Measurements from ENCODE around the gene HOMER2.
"Not testable (repeated sequence)": the region's sequence is repeated elsewhere in the genome, so short reads cannot be mapped to it uniquely, and the experiment has no call there.

Gene HOMER2

DNA sequence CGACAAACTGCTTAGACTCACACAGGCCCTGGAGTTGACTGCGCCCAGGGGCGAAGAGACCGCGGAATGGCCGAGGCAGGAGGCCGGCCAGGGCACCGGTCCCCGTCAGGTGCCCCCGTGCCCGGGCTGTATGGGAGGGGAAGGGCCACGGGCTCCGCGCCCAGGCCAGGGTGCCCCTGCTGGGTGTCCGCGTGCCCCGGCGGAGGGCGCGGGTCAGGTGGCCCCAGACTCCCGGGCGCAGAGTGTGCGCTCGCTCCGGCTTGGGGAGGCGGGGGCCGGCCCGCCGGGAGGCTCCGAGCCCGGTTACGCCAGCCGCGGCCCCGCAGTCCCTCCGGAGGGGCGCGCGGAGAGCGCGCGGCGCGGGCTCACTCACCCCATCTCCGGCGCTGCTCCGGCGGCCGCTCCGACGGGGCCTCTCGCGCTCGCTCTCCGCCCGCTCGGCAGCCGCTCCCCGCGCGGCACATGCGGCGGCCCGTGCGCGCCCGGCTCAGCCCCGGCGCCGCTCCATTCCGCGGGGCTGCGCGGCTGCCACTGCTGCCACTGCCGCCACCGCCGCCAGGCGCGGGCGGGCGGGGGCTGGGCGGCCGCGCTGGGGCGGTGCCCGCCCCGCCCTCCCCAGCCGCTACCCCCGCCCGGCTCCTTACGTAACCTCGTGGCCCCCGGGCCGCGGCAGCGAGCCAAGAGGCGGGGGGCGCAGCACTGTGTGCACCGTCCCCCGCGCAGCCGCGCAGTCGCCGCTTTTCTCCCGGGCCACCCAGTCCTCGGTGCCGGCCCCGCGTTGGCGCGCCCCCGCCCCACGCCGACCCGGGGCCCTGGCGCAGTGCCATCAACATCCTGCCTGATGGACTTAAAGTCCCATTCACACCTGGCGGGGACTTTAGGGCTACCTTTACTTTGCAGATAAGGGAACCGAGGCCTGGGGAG is at the start of gene HOMER2:
TSS of gene HOMER2 (minus strand) at position 563 of the 924 bp plus-strand sequence. CDS start at position 378, 185 bp downstream.
- no peak for TF ChIP-seq ZNF274 (IDR thresholded peaks at IDR 0.05; ENCODE audit: low read depth, low read length)
- H3K4me3 ChIP-seq (ENCODE audit: low read length): peak within 1 kb of the TSS; percentile 46; the same call in 1 of the 2 replicates

- not testable (repeated sequence) for H3K4me3 ChIP-seq (ENCODE audit: low read length)
These were observed 48.1 kb upstream of the HOMER2 start for GRCh38 chr15:83000672-83001031.

DNA sequence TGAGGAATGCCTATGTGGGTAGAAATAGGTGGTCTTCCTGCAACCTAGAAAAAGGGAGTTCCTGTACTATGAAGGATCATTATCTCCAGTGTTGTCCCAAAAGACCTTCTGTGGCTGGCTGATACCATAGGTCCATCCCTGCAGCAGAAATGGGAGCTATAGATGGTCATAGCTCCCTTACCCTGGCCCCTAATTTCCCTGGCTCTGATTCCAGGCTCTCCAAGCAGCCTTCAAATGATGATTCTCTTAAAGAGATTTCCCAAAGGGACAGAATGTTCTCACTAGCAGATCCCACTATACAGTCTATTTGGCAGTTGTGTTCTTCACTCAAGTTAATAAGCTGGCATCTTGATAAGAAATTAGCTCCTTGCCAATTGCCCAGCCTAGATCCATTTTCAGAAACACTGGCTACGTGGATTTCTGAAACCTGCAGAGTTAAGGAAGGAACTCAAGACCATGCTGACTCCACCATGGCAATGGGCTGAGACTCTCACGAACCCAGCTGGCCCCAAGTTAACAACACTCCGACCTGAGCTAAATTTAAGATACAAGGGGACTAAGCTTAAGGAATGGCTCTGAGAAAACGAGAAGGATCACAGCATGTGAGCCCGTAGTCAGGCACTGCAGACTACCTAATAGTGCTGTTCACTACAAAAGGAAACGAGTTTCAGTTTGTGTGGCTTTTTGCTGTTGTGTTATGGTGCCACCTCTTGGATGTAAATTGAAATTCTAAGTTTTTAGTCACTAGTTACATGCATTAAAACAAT is 47.6 kb upstream of the HOMER2 start:
- peak overlapping the region; percentile 59; the same call in 1 of the 2 replicates for H3K4me3 ChIP-seq (ENCODE audit: low read length)
- no peak for TF ChIP-seq ZNF274 (IDR thresholded peaks at IDR 0.05; ENCODE audit: low read depth, low read length)

DNA sequence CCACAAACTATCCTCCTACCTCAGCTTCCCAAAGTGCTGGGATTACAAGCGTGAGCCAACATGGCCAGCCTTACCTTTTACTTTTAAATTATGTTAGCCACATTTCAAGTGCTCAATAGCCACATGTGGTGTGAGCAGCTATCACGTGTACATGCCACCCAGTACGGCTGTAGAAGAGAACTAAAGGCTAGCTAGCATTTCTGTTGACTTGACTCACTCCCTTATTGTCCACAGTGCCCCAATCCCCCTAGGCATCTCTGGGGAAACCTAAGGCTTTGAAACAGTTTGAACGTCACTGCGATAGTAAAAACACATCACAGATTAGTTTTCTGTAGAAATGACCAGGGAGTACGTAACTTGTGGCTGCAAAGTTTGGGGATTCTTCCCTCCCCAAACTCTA is 46.9 kb upstream of the HOMER2 start:
- no peak overlapping the region for H3K4me3 ChIP-seq (ENCODE audit: low read length)
- TF ChIP-seq ZNF274 (IDR thresholded peaks at IDR 0.05; ENCODE audit: low read depth, low read length): no peak

- no peak for TF ChIP-seq ZNF274 (IDR thresholded peaks at IDR 0.05; ENCODE audit: low read depth, low read length)
- no peak overlapping the region for H3K4me3 ChIP-seq (ENCODE audit: low read length)
These were observed 43.4 kb upstream of the HOMER2 start for GRCh38 chr15:82995938-82996337.

GRCh38 chr15:82995076-82995475 is 42.6 kb upstream of the HOMER2 start:
- no peak overlapping the region for H3K4me3 ChIP-seq (ENCODE audit: low read length)
- TF ChIP-seq ZNF274 (IDR thresholded peaks at IDR 0.05; ENCODE audit: low read depth, low read length): no peak

- TF ChIP-seq ZNF274 (IDR thresholded peaks at IDR 0.05; ENCODE audit: low read depth, low read length): no peak
- H3K4me3 ChIP-seq (ENCODE audit: low read length): no peak overlapping the region
These were observed 40.6 kb upstream of the HOMER2 start for GRCh38 chr15:82993144-82993543.

GRCh38 chr15:82992436-82992998 is 40.0 kb upstream of the HOMER2 start:
- H3K4me3 ChIP-seq (ENCODE audit: low read length): no peak overlapping the region
- TF ChIP-seq ZNF274 (IDR thresholded peaks at IDR 0.05; ENCODE audit: low read depth, low read length): no peak

DNA sequence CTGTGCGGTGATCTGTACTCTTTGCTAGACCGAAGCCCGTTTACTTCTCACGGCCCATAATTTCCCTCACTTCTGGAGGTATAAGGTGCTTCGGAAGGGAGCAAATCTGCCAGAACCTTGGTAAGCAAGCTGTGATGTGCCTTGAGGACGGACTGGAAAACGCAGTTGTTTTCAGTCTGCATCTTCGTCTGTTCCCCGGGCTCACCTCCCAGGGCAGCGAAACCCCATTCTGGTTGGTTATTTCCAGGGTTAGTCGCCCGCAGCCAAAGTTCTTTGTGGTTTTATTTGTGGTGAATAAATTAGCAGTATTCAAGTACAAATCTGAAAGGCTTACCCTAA is 33.9 kb upstream of the HOMER2 start:
- TF ChIP-seq ZNF274 (IDR thresholded peaks at IDR 0.05; ENCODE audit: low read depth, low read length): no peak
- peak overlapping the region; percentile 94 for H3K4me3 ChIP-seq (ENCODE audit: low read length)

DNA sequence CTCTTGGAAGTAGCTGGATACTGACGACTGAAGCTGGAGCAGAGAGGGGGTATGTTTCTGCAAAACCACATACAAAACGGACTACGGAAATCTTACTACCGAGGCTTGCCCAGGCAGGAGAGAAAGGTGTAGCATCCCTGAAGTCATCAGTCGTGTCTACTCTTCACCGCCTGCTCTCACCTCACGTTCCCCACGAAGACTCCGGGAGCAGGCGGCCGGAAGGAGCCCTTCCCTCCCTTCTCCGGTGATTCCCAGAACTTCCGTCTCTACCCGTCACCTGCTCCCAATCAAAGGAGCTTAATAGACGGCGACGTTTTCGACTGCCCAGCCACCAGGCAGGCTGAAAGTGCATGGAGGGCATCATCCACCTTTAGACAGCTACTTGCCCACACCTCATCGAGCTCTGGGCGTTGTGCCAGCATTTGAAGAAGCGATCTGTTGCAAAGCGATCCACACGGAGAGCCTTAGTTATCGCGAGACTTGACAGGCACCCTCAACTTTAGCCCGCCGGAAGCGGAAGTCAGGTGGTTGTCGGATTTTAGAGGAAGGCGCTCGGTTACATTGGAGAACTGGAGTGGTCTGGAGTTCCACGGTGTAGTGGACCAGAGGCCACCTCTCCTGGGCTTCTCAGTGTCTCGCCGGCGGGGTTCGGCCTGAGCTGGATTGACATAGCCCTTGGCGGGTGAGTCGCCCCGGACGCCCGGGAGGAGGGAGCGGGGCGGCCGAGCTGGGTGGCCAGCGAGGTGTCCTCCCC is 33.3 kb upstream of the HOMER2 start, which contains the start of gene RAMAC:
TSS of gene RAMAC (plus strand) at position 523 of the 754 bp plus-strand sequence. CDS start 2,809 bp downstream, outside the sequence.
- H3K4me3 ChIP-seq (ENCODE audit: low read length): peak within 1 kb of the TSS; percentile 94
- no peak for TF ChIP-seq ZNF274 (IDR thresholded peaks at IDR 0.05; ENCODE audit: low read depth, low read length)

DNA sequence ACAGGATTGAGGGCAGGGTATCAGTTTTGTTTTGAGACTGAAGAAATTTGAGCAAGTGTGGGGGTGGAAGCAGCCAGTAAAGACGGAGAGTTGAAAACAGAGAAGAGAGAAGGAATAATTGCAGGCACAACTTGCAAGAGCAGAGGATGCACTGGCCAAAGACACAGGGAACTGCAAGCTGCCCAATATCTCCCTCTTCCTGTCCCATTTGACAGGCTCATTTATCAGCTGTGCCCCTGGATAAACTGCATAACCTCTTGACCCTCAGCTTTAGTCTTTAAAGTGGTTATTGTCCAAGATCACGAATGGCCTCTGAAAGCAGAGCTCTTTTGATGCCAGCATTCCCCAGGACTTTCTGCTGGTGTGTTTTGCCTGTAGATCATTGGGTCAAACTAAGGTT is 28.5 kb upstream of the HOMER2 start:
- TF ChIP-seq ZNF274 (IDR thresholded peaks at IDR 0.05; ENCODE audit: low read depth, low read length): no peak
- no peak overlapping the region for H3K4me3 ChIP-seq (ENCODE audit: low read length)

- TF ChIP-seq ZNF274 (IDR thresholded peaks at IDR 0.05; ENCODE audit: low read depth, low read length): no peak
- no peak overlapping the region for H3K4me3 ChIP-seq (ENCODE audit: low read length)
These were observed 27.2 kb upstream of the HOMER2 start for GRCh38 chr15:82979726-82980125.

DNA sequence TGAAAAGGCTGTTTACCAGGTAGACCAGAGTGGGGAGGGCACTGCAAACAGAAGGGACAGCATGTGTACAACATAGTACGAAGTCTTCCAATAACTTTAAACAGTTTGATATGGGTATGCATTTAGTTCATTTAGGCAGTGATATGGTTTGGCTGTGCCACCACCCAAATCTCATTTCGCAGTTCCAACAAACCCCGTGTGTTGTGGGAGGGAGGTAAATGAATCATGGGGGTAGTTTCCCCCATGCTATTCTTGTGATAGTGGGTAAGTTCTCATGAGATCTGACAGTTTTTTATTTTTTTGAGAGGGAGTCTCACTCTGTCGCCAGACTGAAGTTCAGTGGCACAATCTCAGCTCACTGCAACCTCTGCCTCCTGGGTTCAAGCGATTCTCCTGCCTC is 25.9 kb upstream of the HOMER2 start:
- no peak overlapping the region for H3K4me3 ChIP-seq (ENCODE audit: low read length)
- TF ChIP-seq ZNF274 (IDR thresholded peaks at IDR 0.05; ENCODE audit: low read depth, low read length): no peak

GRCh38 chr15:82977076-82977475 is 24.6 kb upstream of the HOMER2 start:
- TF ChIP-seq ZNF274 (IDR thresholded peaks at IDR 0.05; ENCODE audit: low read depth, low read length): no peak

More at GRCh38 chr15:82977076-82977475, 24.6 kb upstream of the HOMER2 start:
- no peak overlapping the region for H3K4me3 ChIP-seq (ENCODE audit: low read length)
